SK-N-MC (cell line): ENCODE results near the gene SERPINB4.

ENCODE experiments used
- DNase-seq: peaks from one replicate; pipeline ENCODE4 v3.0.0-alpha.2; 2011; ENCODE audit warnings: low read depth, low spot score
- H3K27ac ChIP-seq: fragments of 200-600 bp; sonication (generic); 2 replicates; pipeline ENCODE4 v1.5.1; 2016; ENCODE audit warnings: mixed run types
- H3K36me3 ChIP-seq: fragments of 200-600 bp; sonication (generic); 2 replicates; pipeline ENCODE4 v1.6.1; 2017; ENCODE audit warnings: antibody characterized with exemption, low read length, mixed read lengths; ENCODE audit not compliant: insufficient read depth
- H3K4me3 ChIP-seq: fragments of 200-600 bp; sonication (generic); 2 replicates; pipeline ENCODE4 v1.5.1; 2016
- H3K9ac ChIP-seq: fragments of 200-600 bp; sonication (generic); 2 replicates; pipeline ENCODE4 v1.8.0; 2017; ENCODE audit warnings: mixed run types, mixed read lengths; ENCODE audit not compliant: insufficient read length
- H3K9me3 ChIP-seq: fragments of 200-600 bp; sonication (generic); 2 replicates; pipeline ENCODE4 v1.6.1; 2017; ENCODE audit warnings: low read depth, mild to moderate bottlenecking, antibody characterized with exemption, low read length, moderate library complexity, mixed read lengths
- EZH2 ChIP-seq: fragments of 200-600 bp; sonication (generic); IDR thresholded peaks from one replicate; pipeline ENCODE4 v1.6.1; 2017; ENCODE audit warnings: antibody characterized with exemption
- FOXP2 ChIP-seq: optimal IDR thresholded peaks from 2 replicates; pipeline ENCODE3; 2011; ENCODE audit warnings: mild to moderate bottlenecking, moderate library complexity; ENCODE audit not compliant: insufficient read depth; ENCODE audit errors: extremely low read length, control extremely low read depth
- POLR2AphosphoS5 ChIP-seq: IDR thresholded peaks from 2 replicates; pipeline ENCODE4 v1.6.1; 2012; ENCODE audit warnings: mild to moderate bottlenecking, low read depth, low read length, borderline replicate concordance

The SERPINB4 gene

GRCh38 chr18:63637703-63638102 is 6.4 kb downstream of the SERPINB4 start:
- Histone ChIP-seq H3K36me3 (no peaks in the 10 kb centered on the region), H3K9me3 (no peaks in the 10 kb centered on the region), H3K27ac (no peak overlapping the region), H3K9ac (no peak overlapping the region), H3K4me3 (no peak overlapping the region)
- no peak for DNase-seq
- TF ChIP-seq FOXP2 (no peak), POLR2AphosphoS5 (no peak), EZH2 (no peak)

- Histone ChIP-seq H3K27ac (no peak overlapping the region), H3K9ac (no peak overlapping the region), H3K36me3 (no peaks in the 10 kb centered on the region), H3K9me3 (no peaks in the 10 kb centered on the region), H3K4me3 (no peak overlapping the region)
- DNase-seq = no peak
- TF ChIP-seq FOXP2 (no peak), POLR2AphosphoS5 (no peak), EZH2 (no peak)
Observed at GRCh38 chr18:63627819-63628218, 16.2 kb downstream of the SERPINB4 start.

GRCh38 chr18:63626431-63626830 is 17.6 kb downstream of the SERPINB4 start:
- Histone ChIP-seq H3K9me3 (no peaks in the 10 kb centered on the region), H3K4me3 (no peak overlapping the region), H3K27ac (no peak overlapping the region), H3K9ac (no peak overlapping the region), H3K36me3 (no peaks in the 10 kb centered on the region)
- no peak for DNase-seq
- TF ChIP-seq POLR2AphosphoS5 (no peak), EZH2 (no peak), FOXP2 (no peak)

GRCh38 chr18:63624863-63625262 is 19.2 kb downstream of the SERPINB4 start:
- Histone ChIP-seq H3K9ac (no peak overlapping the region), H3K9me3 (no peaks in the 10 kb centered on the region), H3K36me3 (no peaks in the 10 kb centered on the region), H3K27ac (no peak overlapping the region), H3K4me3 (no peak overlapping the region)
- TF ChIP-seq FOXP2 (no peak), POLR2AphosphoS5 (no peak), EZH2 (no peak)
- no peak for DNase-seq

- Histone ChIP-seq H3K27ac (no peak overlapping the region), H3K9ac (no peak overlapping the region), H3K9me3 (no peaks in the 10 kb centered on the region), H3K36me3 (no peaks in the 10 kb centered on the region), H3K4me3 (no peak overlapping the region)
- TF ChIP-seq EZH2 (no peak), FOXP2 (no peak), POLR2AphosphoS5 (no peak)
- no peak for DNase-seq
Observed at GRCh38 chr18:63619661-63620060, 24.4 kb downstream of the SERPINB4 start.

GRCh38 chr18:63617915-63618234 is 26.2 kb downstream of the SERPINB4 start:
- H3K9me3 ChIP-seq = no peaks in the 10 kb centered on the region
- DNase-seq = no peak

GRCh38 chr18:63617049-63617914 is 26.8 kb downstream of the SERPINB4 start:
- no peak overlapping the region for H3K4me3 ChIP-seq
- no peak for DNase-seq
- H3K36me3 ChIP-seq = no peaks in the 10 kb centered on the region
- TF ChIP-seq POLR2AphosphoS5 (no peak), FOXP2 (no peak), EZH2 (no peak)
- H3K9ac ChIP-seq = no peak overlapping the region
- no peak overlapping the region for H3K27ac ChIP-seq
- no peaks in the 10 kb centered on the region for H3K9me3 ChIP-seq

More at GRCh38 chr18:63617915-63618234, 26.2 kb downstream of the SERPINB4 start:
- Histone ChIP-seq H3K4me3 (no peak overlapping the region), H3K9ac (no peak overlapping the region), H3K36me3 (no peaks in the 10 kb centered on the region), H3K27ac (no peak overlapping the region)
- no peak for TF ChIP-seq FOXP2
- TF ChIP-seq EZH2 = no peak
- TF ChIP-seq POLR2AphosphoS5 = no peak

- Histone ChIP-seq H3K4me3 (no peak overlapping the region), H3K36me3 (no peaks in the 10 kb centered on the region), H3K9me3 (no peaks in the 10 kb centered on the region), H3K27ac (no peak overlapping the region), H3K9ac (no peak overlapping the region)
- TF ChIP-seq POLR2AphosphoS5 = no peak
- no peak for TF ChIP-seq EZH2
- no peak for TF ChIP-seq FOXP2
- DNase-seq = no peak
Observed at GRCh38 chr18:63613420-63613819, 30.6 kb downstream of the SERPINB4 start.

GRCh38 chr18:63606526-63606925 is 37.5 kb downstream of the SERPINB4 start:
- Histone ChIP-seq H3K27ac (no peak overlapping the region), H3K36me3 (no peaks in the 10 kb centered on the region), H3K4me3 (no peak overlapping the region), H3K9ac (no peak overlapping the region), H3K9me3 (no peaks in the 10 kb centered on the region)
- TF ChIP-seq EZH2 = no peak
- no peak for TF ChIP-seq POLR2AphosphoS5
- no peak for TF ChIP-seq FOXP2
- DNase-seq = no peak
